Inferior parietal cortex (tissue), 1 donor: ENCODE results near the gene CA12.
"Not testable (repeated sequence)": the region's sequence is repeated elsewhere in the genome, so short reads cannot be mapped to it uniquely, and the experiment has no call there.

ENCODE experiments used
- DNase-seq: peaks from one replicate; pipeline ENCODE4 v3.0.0-alpha.2; 2016; ENCODE audit errors: extremely low spot score

CA12 gene

GRCh38 chr15:63357731-63358130, 23.9 kb downstream of the CA12 start:
- DNase-seq = no peak

DNA sequence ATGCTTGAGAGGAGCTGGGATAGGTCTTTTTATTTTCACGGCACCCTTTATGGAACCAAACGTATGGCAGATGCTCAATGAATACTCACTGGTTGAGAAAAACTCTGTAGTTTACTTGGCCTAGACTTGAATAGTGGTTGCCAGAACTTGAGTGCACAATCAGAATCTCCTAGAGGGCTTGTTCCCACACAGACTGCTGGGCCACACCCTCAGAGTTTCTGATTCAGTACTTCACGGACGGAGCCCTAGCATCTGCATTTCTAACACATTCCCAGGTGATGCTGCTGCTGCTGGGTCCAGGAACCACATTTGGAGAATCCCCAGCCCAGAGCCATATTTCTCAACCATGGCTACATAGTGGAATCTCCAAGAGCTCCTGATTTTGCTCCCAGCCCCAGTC, 24.6 kb downstream of the CA12 start:
- no peak for DNase-seq

DNA sequence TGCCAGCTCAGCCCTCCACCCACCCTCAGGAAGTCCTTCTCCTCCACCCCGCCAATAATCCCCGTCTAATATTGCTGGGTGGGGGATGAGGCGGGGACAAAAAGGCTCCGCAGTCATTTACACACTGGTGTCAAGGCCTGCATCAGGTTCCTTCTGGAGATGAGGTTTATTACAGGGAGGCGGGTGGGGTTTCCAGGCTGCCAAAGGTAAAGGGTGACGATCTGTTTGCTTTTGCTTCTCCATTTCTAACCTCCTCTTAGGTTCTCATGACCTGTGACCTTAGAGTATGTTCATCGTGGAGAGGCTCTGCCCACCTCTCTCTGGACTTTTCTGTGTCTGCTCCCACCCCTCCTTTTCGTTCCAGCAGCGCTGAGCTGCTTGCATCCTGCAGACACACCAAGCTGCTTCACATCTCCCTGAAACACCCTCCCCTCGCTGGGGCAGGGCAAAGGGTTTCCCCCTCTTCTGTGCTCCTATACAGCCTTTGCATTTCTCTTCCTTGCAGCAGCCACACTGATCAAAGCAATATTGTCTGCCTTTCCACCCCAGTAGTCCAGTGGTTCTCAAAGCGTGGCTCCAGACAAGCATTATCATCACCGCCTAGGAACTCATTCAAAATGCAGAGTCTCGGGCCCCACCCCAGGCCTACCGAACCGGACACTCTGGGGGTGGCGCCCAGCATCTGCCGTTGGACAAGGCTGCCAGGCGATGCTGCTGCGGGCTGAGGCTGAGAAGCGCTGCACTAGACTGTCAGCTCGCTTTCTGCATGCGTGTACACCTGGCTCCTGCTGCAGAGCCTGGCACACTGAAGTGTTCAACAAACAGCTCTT, 26.6 kb downstream of the CA12 start:
- no peak for DNase-seq

DNA sequence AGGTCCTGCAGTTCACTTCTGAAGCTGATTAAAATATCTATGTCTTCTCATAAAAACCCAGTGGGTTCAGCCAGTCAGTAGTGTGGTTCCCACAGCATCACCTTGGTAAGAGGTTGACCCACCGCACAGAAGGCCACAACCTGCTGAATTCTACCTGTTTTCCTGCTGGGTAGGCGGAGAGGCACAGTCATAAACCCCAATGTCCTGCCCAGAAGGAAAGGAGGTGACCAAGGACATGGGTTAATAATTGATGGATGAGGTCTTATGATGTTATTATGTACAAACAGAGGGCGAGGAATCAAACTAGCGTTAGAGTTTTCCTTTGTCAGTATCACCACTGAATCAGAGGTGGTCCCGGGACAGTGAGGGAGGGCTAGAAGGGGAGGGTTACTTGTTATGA, 27.8 kb downstream of the CA12 start:
- no peak for DNase-seq

- DNase-seq = no peak
Measured at GRCh38 chr15:63353261-63353660, 28.4 kb downstream of the CA12 start.

GRCh38 chr15:63352808-63353207, 28.8 kb downstream of the CA12 start:
- no peak for DNase-seq

DNA sequence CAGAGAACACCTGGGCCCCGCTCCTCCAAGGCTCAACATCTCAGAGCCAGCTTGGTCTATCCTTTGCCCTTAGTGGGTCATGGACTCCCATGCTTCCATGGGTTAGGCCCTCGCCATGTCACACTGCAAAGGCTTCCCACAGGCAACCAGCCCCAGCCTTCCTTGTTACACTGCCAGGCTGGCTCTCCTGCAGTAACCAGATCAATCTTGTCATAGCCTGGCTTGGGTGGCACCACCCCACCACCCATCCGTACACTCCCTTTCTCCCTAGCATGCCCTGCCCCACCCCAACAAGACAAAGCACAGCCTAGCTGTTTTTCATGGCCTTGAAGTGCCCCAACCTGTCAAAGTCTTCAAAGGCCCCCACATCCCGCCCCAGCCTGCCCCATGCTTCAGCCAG, 30.5 kb downstream of the CA12 start:
- DNase-seq = no peak

DNA sequence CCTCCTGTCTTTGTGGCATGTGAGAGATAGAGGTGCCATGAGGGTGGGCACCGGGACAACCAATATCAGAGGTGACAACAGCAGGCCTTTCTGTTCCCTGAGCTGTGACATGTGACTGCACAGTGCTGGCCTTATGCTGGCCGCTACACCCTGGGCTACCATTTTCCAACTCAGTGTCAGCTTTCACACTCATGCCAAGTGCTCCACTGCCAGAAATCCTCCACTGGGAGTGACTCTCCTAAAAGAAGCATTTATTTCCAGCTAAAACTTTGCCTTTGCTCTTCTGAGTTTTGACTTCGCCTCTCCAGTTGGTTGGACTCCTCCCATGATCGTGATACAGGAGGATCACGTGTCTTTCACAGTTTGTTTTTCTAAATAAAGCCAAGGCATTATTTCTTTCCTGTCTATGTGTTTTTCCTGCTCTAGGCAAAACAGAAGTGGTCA, 31.4 kb downstream of the CA12 start:
- DNase-seq = no peak

- DNase-seq = no peak
Measured at GRCh38 chr15:63349621-63350020, 32.0 kb downstream of the CA12 start.

GRCh38 chr15:63349156-63349555, 32.5 kb downstream of the CA12 start:
- DNase-seq = no peak

DNA sequence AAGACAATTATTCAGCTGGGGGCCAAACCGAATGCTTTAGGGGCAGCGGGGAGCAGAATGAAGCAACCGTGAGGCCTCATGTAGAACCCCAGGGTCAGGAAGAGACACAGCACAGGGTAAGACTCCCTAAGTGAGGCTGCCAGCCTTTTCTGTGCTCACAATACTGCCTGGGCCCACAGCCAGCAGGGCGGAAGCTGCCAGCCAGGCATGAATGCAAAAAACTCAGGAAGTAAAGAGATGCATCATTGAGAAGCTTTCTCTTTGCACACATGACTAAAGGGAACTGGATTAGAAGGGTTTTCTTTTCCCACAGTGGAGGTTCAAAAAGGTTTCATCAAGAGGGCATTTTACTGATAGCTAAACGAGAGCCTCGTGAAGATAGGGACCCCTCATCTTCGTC, 33.3 kb downstream of the CA12 start:
- DNase-seq = peak; percentile 64

DNA sequence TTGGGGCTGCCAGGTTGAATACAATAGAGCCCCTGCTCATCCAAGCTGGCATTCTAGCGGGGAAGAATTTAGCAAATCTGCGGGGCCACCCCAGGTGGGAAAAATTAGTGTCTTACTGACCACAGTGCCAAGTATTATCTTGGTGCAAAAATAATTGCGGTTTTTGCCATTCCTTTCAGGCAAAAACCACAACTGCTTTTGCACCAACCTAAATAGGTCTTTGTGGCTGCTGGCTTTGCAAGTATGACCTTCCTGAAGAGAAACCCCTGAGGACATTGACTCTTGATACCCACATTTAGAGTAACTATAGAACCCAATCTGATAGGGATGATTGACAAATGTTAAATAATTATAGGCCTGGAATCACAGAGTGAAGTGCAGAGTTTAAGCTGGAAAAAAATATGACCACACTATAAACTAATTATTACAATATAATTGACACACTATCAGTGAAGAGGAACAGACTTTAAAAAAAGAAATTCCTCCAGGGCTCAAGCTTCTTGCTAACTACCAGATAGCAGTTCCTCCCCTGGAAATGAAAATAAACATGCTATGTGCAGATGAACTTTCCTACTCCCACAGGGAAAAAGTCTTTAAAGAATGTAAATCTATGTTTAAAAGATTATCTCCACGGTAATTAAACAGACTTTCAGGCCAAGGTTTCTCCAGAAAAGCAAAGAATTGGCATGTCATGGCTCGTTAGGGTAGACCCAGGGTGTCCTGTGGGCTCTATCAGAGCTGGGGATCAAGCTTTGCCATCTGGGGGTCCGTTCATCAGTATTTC, 34.4 kb downstream of the CA12 start:
- no peak for DNase-seq

GRCh38 chr15:63345391-63345752, 36.3 kb downstream of the CA12 start:
- no peak for DNase-seq

GRCh38 chr15:63344731-63345390, 36.8 kb downstream of the CA12 start:
- DNase-seq = no peak

DNA sequence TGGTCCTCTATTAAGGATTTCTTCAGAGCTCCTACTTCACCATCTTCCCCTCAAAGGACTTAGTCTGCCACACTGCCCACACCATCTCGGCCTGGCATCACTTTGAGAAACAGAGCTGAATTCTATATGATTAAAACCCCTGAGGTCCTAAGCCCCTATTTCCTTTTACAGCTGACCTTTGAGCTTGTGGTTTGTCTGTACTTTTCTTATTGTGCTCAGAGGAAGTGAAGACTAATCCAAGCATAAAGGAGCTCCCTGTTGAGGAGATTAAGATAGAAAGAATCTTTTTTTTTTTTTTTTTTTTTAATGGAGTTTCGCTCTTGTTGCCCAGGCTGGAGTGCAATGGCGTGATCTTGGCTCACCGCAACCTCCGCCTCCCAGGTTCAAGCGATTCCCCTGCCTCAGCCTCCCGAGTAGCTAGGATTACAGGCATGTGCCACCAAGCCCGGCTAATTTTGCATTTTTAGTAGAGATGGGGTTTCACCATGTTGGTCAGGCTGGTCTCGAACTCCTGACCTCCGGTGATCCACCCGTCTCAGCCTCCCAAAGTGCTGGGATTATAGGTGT, 38.6 kb downstream of the CA12 start:
- DNase-seq = not testable (repeated sequence)

- DNase-seq = no peak
Measured at GRCh38 chr15:63341898-63342297, 39.7 kb downstream of the CA12 start.

GRCh38 chr15:63340878-63341277, 40.8 kb downstream of the CA12 start:
- no peak for DNase-seq

GRCh38 chr15:63340353-63340752, 41.3 kb downstream of the CA12 start:
- no peak for DNase-seq

DNA sequence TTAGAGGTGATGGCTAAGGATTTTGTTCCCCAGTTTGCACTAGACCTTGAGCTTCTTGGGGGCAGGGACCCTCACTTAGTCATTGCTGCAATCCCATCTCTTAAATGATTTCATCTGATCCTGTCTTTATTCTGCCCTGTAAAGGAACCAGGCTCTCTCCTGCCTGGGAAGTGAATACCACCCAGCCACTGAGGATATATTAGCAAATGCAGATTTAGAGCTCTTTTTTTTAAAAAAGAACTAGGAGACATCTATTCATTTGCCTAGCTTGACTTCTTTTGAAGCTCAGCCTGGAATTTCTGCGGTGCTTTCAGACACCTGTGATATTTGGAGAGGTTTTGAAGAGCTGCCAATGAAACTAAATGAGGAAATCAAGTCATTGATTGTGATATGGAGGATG, 41.8 kb downstream of the CA12 start:
- DNase-seq = no peak

- DNase-seq = no peak
Measured at GRCh38 chr15:63339006-63339766, 42.5 kb downstream of the CA12 start.

DNA sequence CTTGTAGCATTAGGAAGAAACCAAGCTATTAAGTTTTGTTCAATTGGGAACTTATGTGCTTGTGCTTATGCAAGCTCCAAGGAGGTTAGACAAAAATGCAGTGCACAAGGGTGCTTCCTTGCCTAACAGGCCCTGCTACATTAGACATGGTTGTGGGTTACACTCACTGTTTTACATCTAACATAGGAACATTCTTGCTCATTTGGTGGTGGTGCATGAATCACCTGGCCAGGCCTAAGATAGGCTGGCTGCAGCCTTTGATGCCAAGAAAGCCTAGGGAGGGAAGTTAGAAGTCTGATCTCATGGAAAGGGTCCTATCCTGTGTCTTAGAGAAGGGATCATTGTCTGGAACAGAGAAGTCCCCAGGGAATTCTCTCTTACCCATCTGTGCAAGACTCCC, 43.5 kb downstream of the CA12 start:
- no peak for DNase-seq

GRCh38 chr15:63337046-63337445, 44.6 kb downstream of the CA12 start:
- DNase-seq = no peak
